Measurements from ENCODE around the gene LIMS2.

Gene LIMS2

GRCh38 chr2:127678531-127678930, 3.2 kb upstream of the LIMS2 start:
- ATAC-seq (replicated peaks) = no peak
- no peak overlapping the region for H3K27ac Mint-ChIP-seq
- H3K27me3 Mint-ChIP-seq = peaks cover 41 to 59% of the 10 kb centered on the region in 2 donors

DNA sequence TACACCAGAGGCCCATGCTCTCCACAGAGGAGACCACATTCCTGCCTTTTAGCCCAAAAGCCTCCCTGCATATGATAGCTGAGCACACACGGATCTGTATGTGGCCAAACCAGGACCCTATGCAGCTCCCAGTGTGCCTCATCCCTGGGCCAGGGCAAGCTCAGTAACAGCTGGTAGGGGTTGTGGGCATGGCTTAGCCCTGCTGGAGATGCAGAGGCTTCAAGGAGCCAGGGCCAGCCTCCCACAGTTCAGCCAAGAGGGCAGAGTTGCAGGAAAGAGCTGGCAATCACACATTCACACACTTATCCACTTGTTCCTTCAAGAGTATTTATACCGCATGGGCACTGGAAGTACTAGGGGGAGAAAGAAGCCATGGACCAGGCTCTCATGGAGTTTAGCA, 1.6 kb upstream of the LIMS2 start:
- no peak overlapping the region for H3K4me3 Mint-ChIP-seq
- H3K36me3 Mint-ChIP-seq (ENCODE audit: insufficient read depth) = peaks cover 3% of the 10 kb centered on the region
- no peak for ATAC-seq (replicated peaks)
- H3K9me3 Mint-ChIP-seq = no peaks in the 10 kb centered on the region
- peaks cover 55 to 74% of the 10 kb centered on the region in 2 donors for H3K27me3 Mint-ChIP-seq
- no peak for DNase-seq
- peaks cover 5 to 10% of the 10 kb centered on the region in 2 donors for H3K4me1 Mint-ChIP-seq (ENCODE audit: low read depth in 2 of 2)
- H3K27ac Mint-ChIP-seq = no peak overlapping the region

More at GRCh38 chr2:127678531-127678930, 3.2 kb upstream of the LIMS2 start:
- Mint-ChIP-seq H3K9me3 (no peaks in the 10 kb centered on the region), H3K36me3 (ENCODE audit: insufficient read depth) (peaks cover 3% of the 10 kb centered on the region), H3K4me1 (ENCODE audit: low read depth in 2 of 2) (peaks cover 5 to 10% of the 10 kb centered on the region in 2 donors), H3K4me3 (no peak overlapping the region)
- no peak for DNase-seq

DNA sequence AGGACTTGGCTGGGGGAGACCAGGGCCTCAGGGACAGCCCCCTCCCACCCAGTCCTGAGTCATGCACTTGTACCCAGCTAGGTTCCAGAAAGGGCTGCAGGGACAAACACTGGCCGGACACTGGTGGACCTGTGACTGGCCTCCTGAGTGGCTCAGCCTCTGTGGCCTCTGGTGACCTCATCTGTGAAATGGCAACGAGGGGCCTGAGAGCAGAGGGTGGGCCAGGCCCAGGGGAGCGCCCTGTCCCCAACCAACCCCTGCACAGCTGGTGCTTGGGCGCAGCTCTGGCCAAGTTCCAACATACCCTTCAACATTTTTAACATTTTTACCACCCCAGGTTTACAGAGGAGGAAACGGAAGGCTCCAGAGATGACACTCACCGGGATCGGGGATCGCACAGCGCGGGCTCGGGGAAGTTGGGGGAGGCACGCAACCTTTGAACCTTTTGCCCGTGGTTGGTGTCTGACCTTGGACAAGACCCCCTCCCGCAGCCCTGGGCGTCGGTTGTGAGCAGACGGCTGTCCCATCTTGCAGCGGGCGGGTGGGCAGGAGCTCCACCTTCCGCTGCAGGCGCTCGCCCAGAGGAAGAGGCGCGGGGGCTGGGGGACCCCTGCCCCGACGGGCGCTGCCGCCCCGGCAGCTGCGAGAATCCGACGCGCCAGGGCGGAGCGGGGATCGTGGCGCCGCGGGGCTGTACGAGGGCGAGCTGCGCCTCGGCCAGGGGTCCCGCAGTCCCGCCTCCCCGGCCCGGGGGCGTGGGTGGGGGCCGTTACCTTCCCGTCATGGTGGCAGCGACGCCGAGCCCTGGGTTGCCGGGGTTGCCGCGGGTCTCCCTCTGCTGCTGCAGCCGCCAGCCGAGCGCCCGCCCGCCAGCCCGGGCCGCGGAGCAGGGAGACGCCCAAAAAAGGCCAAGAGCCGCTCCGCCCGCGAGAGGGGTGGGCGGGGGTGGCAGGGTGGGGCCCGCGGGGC, 805 bp downstream of the LIMS2 start:
- ATAC-seq (replicated peaks) (peak; percentile 69), DNase-seq (peak in 1 of 3 experiments; percentile 13)
- H3K4me3 Mint-ChIP-seq = peak overlapping the region; percentile 82 to 86

DNA sequence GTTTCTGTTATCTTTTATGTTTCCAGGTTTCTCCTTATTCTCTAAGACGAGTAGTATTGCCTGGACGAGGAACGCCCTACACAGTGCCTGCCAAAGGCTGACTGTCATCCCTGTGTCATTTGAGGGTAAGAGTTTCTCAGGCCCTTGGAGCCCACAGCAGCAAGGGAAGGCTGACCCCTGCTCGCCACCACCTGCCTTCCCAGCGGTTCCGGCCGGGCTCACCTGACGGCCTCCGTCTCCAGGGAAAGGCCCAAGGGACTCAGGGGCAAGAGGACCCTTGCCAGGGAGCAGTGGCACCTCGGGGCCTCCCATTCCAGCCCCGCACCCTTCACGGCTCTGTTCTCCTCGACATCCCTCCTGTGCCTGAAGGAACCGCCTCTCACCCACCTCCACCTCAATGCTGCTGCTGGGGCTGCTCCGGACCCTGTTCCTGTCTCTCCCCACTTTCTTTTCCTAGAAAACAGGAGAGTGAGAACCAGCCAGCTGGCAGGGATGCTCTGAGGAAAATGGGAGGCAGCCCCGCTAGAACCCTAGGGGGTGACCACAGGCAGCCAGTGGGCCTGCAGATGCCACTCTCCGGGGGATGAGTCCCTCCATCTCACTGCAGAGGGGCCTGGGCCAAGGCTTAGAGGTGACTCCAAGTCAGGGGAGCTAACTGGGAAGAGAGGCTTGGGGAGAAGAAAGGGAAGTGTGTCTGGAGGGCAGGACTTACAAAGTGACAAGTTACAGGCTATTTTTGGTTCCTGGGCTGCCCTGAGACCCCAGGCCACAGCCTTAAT, 1.9 kb downstream of the LIMS2 start:
- no peaks in the 10 kb centered on the region for H3K36me3 Mint-ChIP-seq (ENCODE audit: insufficient read depth)
- H3K9me3 Mint-ChIP-seq = no peaks in the 10 kb centered on the region
- H3K27me3 Mint-ChIP-seq = peaks cover 79% of the 10 kb centered on the region in 2 donors
- peaks cover 5 to 9% of the 10 kb centered on the region in 2 donors for H3K4me1 Mint-ChIP-seq (ENCODE audit: low read depth in 2 of 2)
- no peak for ATAC-seq (replicated peaks)
- peak overlapping the region; percentile 82 to 86 for H3K4me3 Mint-ChIP-seq
- no peak for DNase-seq
- H3K27ac Mint-ChIP-seq = no peak overlapping the region

More for the DNA sequence above, 805 bp downstream of the LIMS2 start:
- Mint-ChIP-seq H3K27me3 (peaks cover 76 to 85% of the 10 kb centered on the region in 2 donors), H3K4me1 (ENCODE audit: low read depth in 2 of 2) (peaks cover 5 to 9% of the 10 kb centered on the region in 2 donors), H3K9me3 (no peaks in the 10 kb centered on the region), H3K27ac (peak overlapping the region in 1 of 2 donors; percentile 17), H3K36me3 (ENCODE audit: insufficient read depth) (no peaks in the 10 kb centered on the region)

- ATAC-seq (replicated peaks) = no peak
- Mint-ChIP-seq H3K27me3 (peaks cover 72 to 75% of the 10 kb centered on the region in 2 donors), H3K9me3 (no peaks in the 10 kb centered on the region), H3K27ac (no peak overlapping the region), H3K4me1 (ENCODE audit: low read depth in 2 of 2) (peaks cover 5 to 9% of the 10 kb centered on the region in 2 donors), H3K4me3 (no peak overlapping the region), H3K36me3 (ENCODE audit: insufficient read depth) (no peaks in the 10 kb centered on the region)
- DNase-seq = no peak
These were observed 2.7 kb downstream of the LIMS2 start for GRCh38 chr2:127672341-127673224.

- Mint-ChIP-seq H3K4me3 (no peak overlapping the region), H3K27ac (no peak overlapping the region), H3K27me3 (peaks cover 72% of the 10 kb centered on the region in 2 donors), H3K4me1 (ENCODE audit: low read depth in 2 of 2) (peaks cover 5 to 9% of the 10 kb centered on the region in 2 donors), H3K9me3 (no peaks in the 10 kb centered on the region), H3K36me3 (ENCODE audit: insufficient read depth) (no peaks in the 10 kb centered on the region)
- DNase-seq (no peak), ATAC-seq (replicated peaks) (no peak)
These were observed 3.6 kb downstream of the LIMS2 start for GRCh38 chr2:127671557-127672302.

DNA sequence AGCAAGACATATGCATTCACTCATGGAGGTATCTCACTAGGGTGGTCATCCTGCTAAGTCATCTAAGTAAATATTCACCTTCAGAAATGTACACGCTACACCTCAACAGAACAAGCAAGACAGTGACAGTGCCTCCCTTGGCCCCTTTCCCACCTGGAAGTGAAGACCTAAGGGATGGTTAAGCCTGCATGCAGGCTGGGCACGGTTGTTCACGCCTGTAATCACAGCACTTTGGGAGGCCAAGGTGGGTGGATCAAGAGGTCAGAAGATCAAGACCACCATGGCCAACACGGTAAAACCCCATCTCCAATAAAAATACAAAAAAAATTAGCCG, 4.4 kb downstream of the LIMS2 start:
- no peak overlapping the region for H3K4me3 Mint-ChIP-seq
- ATAC-seq (replicated peaks) (no peak), DNase-seq (no peak)
- peaks cover 5 to 7% of the 10 kb centered on the region in 2 donors for H3K4me1 Mint-ChIP-seq (ENCODE audit: low read depth in 2 of 2)
- no peaks in the 10 kb centered on the region for H3K36me3 Mint-ChIP-seq (ENCODE audit: insufficient read depth)
- H3K9me3 Mint-ChIP-seq = no peaks in the 10 kb centered on the region
- H3K27me3 Mint-ChIP-seq = peaks cover 71 to 72% of the 10 kb centered on the region in 2 donors
- no peak overlapping the region for H3K27ac Mint-ChIP-seq

DNA sequence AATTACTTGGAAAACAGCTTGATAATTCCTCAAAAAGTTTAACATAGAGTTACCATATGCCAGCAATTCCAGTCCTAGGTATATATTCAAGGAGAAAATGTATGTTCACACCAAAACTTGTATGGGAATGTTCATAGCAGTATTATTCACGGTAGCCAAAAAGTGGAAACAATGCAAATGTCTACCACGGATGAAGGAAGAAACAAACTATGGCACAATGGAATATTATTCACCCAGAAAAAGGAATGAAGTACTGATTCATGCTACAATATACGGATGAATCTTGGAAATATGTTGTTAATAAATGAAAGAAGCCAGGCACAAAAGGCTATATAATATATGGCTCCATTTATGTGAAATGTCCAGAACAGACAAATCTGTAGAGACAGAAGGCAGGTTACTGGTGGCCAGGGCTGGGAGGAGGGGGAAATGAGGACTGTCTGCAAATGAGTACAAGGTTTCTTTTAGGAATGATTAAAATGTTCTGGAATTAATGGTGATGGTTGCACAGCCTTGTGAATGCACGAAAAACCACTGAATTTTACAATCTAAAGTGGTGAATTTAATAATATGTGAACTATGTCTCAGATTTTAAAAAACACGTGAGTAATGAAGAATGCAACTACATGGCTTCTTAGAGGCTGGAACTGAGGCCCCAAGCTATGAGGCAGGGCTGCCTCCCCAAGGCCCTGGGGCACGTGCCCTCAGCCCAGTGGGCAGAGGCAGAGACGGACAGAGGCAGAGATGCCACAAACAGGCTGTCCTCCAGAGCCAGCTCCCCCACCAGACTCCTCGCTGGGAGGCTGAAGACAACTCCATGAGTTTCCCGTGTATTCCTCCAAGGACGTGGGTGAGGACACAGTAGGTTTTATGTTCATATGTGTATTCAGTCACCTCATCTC, 5.0 kb downstream of the LIMS2 start:
- Mint-ChIP-seq H3K27me3 (peaks cover 73% of the 10 kb centered on the region in 2 donors), H3K4me3 (no peak overlapping the region), H3K9me3 (no peaks in the 10 kb centered on the region), H3K4me1 (ENCODE audit: low read depth in 2 of 2) (peaks cover 5 to 6% of the 10 kb centered on the region in 2 donors), H3K36me3 (ENCODE audit: insufficient read depth) (no peaks in the 10 kb centered on the region), H3K27ac (no peak overlapping the region)
- ATAC-seq (replicated peaks) (no peak), DNase-seq (no peak)

- H3K9me3 Mint-ChIP-seq = no peaks in the 10 kb centered on the region
- ATAC-seq (replicated peaks) = no peak
- peaks cover 76 to 78% of the 10 kb centered on the region in 2 donors for H3K27me3 Mint-ChIP-seq
- no peak overlapping the region for H3K4me3 Mint-ChIP-seq
- no peak overlapping the region for H3K27ac Mint-ChIP-seq
- H3K4me1 Mint-ChIP-seq (ENCODE audit: low read depth in 2 of 2) = peaks cover 0 to under 1% of the 10 kb centered on the region in 2 donors
- no peak for DNase-seq
- no peaks in the 10 kb centered on the region for H3K36me3 Mint-ChIP-seq (ENCODE audit: insufficient read depth)
These were observed 6.3 kb downstream of the LIMS2 start for GRCh38 chr2:127669056-127669455.

GRCh38 chr2:127665267-127665893, 9.9 kb downstream of the LIMS2 start:
- Mint-ChIP-seq H3K9me3 (no peaks in the 10 kb centered on the region), H3K4me1 (ENCODE audit: low read depth in 2 of 2) (peaks cover 0 to 3% of the 10 kb centered on the region in 2 donors)

GRCh38 chr2:127664895-127665225, 10.5 kb downstream of the LIMS2 start:
- ATAC-seq (replicated peaks) (no peak), DNase-seq (no peak)
- Mint-ChIP-seq H3K4me1 (ENCODE audit: low read depth in 2 of 2) (peaks cover 0 to 4% of the 10 kb centered on the region in 2 donors), H3K4me3 (no peak overlapping the region), H3K9me3 (no peaks in the 10 kb centered on the region), H3K36me3 (ENCODE audit: insufficient read depth) (no peaks in the 10 kb centered on the region), H3K27me3 (peaks cover 64 to 76% of the 10 kb centered on the region in 2 donors), H3K27ac (no peak overlapping the region)

More at GRCh38 chr2:127665267-127665893, 9.9 kb downstream of the LIMS2 start:
- peaks cover 66 to 75% of the 10 kb centered on the region in 2 donors for H3K27me3 Mint-ChIP-seq
- no peaks in the 10 kb centered on the region for H3K36me3 Mint-ChIP-seq (ENCODE audit: insufficient read depth)
- DNase-seq (no peak), ATAC-seq (replicated peaks) (no peak)
- H3K4me3 Mint-ChIP-seq = no peak overlapping the region
- no peak overlapping the region for H3K27ac Mint-ChIP-seq
